ENCODE results near the gene LRRC61. TPM values are rescaled to one million over a fixed set of nuclear protein-coding genes. Genes with fewer than 3 reads are reported as not detected.

LRRC61 gene
- polyA plus RNA-seq, 3 donors = 21.9 to 30.2 (median 24.6) TPM

Other genes starting within 250 kb of the LRRC61 start
- gene ACTR3C, start 190 bp downstream of the LRRC61 start, polyA plus RNA-seq (ENCODE audit: insufficient read length in 3 of 3) = 1 to 10 TPM; 6.6 to 9.7 (median 9.5) TPM
- gene RARRES2, start 18.3 kb downstream of the LRRC61 start, polyA plus RNA-seq (ENCODE audit: insufficient read length in 3 of 3) = 10 to 100 TPM; 37.9 to 63.1 (median 53.5) TPM
- gene REPIN1, start 45.5 kb downstream of the LRRC61 start, polyA plus RNA-seq (ENCODE audit: insufficient read length in 3 of 3) = 100 to 1,000 TPM in 2 of 3 donors, 10 to 100 TPM in 1; 80.5 to 110 (median 109) TPM
- gene ZNF775, start 56.0 kb downstream of the LRRC61 start, polyA plus RNA-seq (ENCODE audit: insufficient read length in 3 of 3) = 1 to 10 TPM; 3.8 to 7.0 (median 7.0) TPM
- 10 to 100 TPM in 1 of 3 donors, 1 to 10 TPM in 2; 7.1 to 10.4 (median 9.4) TPM for gene GIMAP8, start 127.3 kb downstream of the LRRC61 start, polyA plus RNA-seq (ENCODE audit: insufficient read length in 3 of 3)
- 10 to 100 TPM; 10.3 to 15.7 (median 14.3) TPM for gene GIMAP7, start 191.5 kb downstream of the LRRC61 start, polyA plus RNA-seq (ENCODE audit: insufficient read length in 3 of 3)
- 10 to 100 TPM; 21.2 to 27.5 (median 23.4) TPM for gene GIMAP4, start 244.0 kb downstream of the LRRC61 start, polyA plus RNA-seq (ENCODE audit: insufficient read length in 3 of 3)

Measured in renal cortex interstitium (tissue), 3 donors.